ENCODE data around the gene DMRT2.

DNA sequence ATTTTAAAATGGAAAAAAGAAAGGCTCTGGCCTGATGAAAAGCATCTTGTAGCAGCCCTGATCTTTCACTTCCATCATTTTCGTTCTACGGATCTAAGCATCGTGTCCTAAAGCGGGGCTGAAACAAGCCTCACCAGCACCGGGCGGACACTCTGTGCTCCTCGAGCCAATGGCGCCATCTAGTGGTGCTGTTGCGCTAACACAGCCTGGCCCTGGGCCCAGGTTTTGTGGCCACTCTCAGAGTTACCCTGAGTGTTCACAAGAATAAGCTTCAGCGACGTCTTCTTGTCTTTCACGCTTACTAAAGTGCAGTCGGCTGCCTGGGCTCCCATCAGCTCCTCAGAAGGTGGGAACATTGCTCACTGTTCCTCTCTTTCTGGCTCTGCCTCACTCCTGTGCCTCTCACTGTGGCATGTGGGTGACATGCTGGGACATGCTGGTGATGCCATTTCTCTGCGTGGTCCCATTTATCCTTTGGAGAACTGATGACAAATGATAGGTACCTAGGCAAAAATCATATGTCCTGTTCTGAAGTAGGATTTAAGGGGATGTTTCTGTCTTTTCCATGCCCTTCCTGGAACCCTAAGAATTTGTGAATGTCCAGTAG is 41.0 kb upstream of the DMRT2 start:
- TF ChIP-seq POLR2AphosphoS5 (IDR thresholded peaks at IDR 0.05) (peak; percentile 15), CTCF (IDR thresholded peaks at IDR 0.05) (peak; percentile 81 to 94 (median 87))
